Hippocampal formation (tissue), 2 donors: ENCODE results near the gene ZDHHC11B.
"Not testable (repeated sequence)": the region's sequence is repeated elsewhere in the genome, so short reads cannot be mapped to it uniquely, and the experiment has no call there.

Experiments used
- DNase-seq, 2 donors: peaks; one replicate each; lab custom pipeline; 2025; lab: John Stamatoyannopoulos, UW

ZDHHC11B gene

GRCh38 chr5:766666-767431 lies 17.7 kb downstream of the ZDHHC11B start:
- DNase-seq: no peak

- no peak for DNase-seq
Observed at GRCh38 chr5:765948-766631, 18.4 kb downstream of the ZDHHC11B start.

GRCh38 chr5:763998-764781 lies 20.3 kb downstream of the ZDHHC11B start:
- DNase-seq: no peak

GRCh38 chr5:763397-763796 lies 21.1 kb downstream of the ZDHHC11B start:
- DNase-seq: no peak

- DNase-seq: not testable (repeated sequence)
Observed at GRCh38 chr5:762996-763395, 21.5 kb downstream of the ZDHHC11B start.

GRCh38 chr5:761854-762710 lies 22.4 kb downstream of the ZDHHC11B start:
- DNase-seq: peak in 1 of 2 donors; percentile 73

GRCh38 chr5:761059-761771 lies 23.3 kb downstream of the ZDHHC11B start:
- DNase-seq: no peak

GRCh38 chr5:760363-761058 lies 24.0 kb downstream of the ZDHHC11B start:
- DNase-seq: no peak

GRCh38 chr5:759781-760362 lies 24.7 kb downstream of the ZDHHC11B start:
- no peak for DNase-seq

- DNase-seq: no peak
Observed at GRCh38 chr5:759111-759751, 25.3 kb downstream of the ZDHHC11B start.

GRCh38 chr5:758698-759053 lies 25.9 kb downstream of the ZDHHC11B start:
- DNase-seq: no peak

GRCh38 chr5:757931-758697 lies 26.4 kb downstream of the ZDHHC11B start:
- no peak for DNase-seq

GRCh38 chr5:757346-757930 lies 27.1 kb downstream of the ZDHHC11B start:
- DNase-seq: no peak

- no peak for DNase-seq
Observed at GRCh38 chr5:756865-757345, 27.6 kb downstream of the ZDHHC11B start.

- DNase-seq: no peak
Observed at GRCh38 chr5:756171-756570, 28.4 kb downstream of the ZDHHC11B start.

- not testable (repeated sequence) for DNase-seq
Observed at GRCh38 chr5:754143-754632, 30.3 kb downstream of the ZDHHC11B start.

- DNase-seq: not testable (repeated sequence)
Observed at GRCh38 chr5:753567-754142, 30.9 kb downstream of the ZDHHC11B start.
